Osteocyte (in vitro differentiated cells): ENCODE results near the gene COLEC12. TPM values are rescaled to one million over a fixed set of nuclear protein-coding genes. Genes with fewer than 3 reads are reported as not detected.

Source experiments
- DNase-seq: peaks from one replicate; pipeline ENCODE4 v3.0.0; 2021; ENCODE audit warnings: mixed read lengths; ENCODE audit not compliant: unreplicated experiment; ENCODE audit errors: extremely low spot score
- H3K27ac Mint-ChIP-seq: one replicate; pipeline ENCODE4 v1.8.0; 2021; ENCODE audit warnings: mild to moderate bottlenecking, mixed read lengths; ENCODE audit not compliant: unreplicated experiment
- H3K27me3 Mint-ChIP-seq: one replicate; pipeline ENCODE4 v1.8.0; 2021; ENCODE audit warnings: mixed read lengths; ENCODE audit not compliant: unreplicated experiment
- H3K36me3 Mint-ChIP-seq: one replicate; pipeline ENCODE4 v1.8.0; 2021; ENCODE audit warnings: mixed read lengths; ENCODE audit not compliant: unreplicated experiment
- H3K4me1 Mint-ChIP-seq: one replicate; pipeline ENCODE4 v1.8.0; 2021; ENCODE audit warnings: mixed read lengths; ENCODE audit not compliant: unreplicated experiment
- H3K4me3 Mint-ChIP-seq: one replicate; pipeline ENCODE4 v1.8.0; 2021; ENCODE audit warnings: mild to moderate bottlenecking, moderate library complexity, mixed read lengths; ENCODE audit not compliant: unreplicated experiment
- H3K9me3 Mint-ChIP-seq: one replicate; pipeline ENCODE4 v1.8.0; 2021; ENCODE audit warnings: mixed read lengths; ENCODE audit not compliant: unreplicated experiment
- total RNA-seq: library from RNA; stranded (reverse); gene quantifications from 2 replicates; pipeline ENCODE4 v1.2.1, GENCODE V29; 2021
- TF ChIP-seq, protein P1 (sequence below): fragments of 200-600 bp; sonication (generic); IDR thresholded peaks from 2 replicates; pipeline ENCODE4 v1.5.0; 2021; ENCODE audit warnings: antibody characterized with exemption, mild to moderate bottlenecking, moderate library complexity

Gene COLEC12
- total RNA-seq, 1 donor from 2014 or later = 113 TPM

DNA sequence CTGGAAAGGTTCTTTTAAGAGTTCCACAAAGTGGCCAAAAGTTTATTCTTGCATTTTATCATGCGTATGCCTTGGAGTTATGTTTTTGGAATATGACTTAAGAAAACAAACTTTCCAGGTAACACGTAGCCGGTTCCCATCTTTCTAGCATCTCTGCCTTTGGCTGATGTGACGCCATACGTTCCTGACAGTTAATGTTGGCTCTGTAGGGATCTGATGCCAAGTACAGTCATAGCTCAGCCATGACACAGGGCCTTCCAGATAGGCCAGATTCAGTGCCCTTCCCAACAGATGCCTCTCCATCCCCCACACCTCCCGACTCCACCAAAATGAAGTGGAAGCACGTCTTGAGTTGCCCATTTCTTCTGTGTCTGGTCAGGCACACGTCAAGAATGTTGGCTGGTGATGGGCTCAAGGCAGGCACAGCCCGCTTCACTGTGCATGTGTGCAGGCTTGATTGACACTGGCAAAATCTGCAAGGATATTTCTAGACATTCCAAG lies 181.7 kb downstream of the COLEC12 start:
- Mint-ChIP-seq H3K27ac (peak overlapping the region; percentile 79), H3K9me3 (no peaks in the 10 kb centered on the region), H3K27me3 (no peaks in the 10 kb centered on the region), H3K4me1 (peaks cover 64% of the 10 kb centered on the region), H3K4me3 (peak overlapping the region; percentile 23), H3K36me3 (peaks cover 1% of the 10 kb centered on the region)
- no peak for DNase-seq
- TF ChIP-seq, protein P1, sequence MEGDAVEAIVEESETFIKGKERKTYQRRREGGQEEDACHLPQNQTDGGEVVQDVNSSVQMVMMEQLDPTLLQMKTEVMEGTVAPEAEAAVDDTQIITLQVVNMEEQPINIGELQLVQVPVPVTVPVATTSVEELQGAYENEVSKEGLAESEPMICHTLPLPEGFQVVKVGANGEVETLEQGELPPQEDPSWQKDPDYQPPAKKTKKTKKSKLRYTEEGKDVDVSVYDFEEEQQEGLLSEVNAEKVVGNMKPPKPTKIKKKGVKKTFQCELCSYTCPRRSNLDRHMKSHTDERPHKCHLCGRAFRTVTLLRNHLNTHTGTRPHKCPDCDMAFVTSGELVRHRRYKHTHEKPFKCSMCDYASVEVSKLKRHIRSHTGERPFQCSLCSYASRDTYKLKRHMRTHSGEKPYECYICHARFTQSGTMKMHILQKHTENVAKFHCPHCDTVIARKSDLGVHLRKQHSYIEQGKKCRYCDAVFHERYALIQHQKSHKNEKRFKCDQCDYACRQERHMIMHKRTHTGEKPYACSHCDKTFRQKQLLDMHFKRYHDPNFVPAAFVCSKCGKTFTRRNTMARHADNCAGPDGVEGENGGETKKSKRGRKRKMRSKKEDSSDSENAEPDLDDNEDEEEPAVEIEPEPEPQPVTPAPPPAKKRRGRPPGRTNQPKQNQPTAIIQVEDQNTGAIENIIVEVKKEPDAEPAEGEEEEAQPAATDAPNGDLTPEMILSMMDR = no peak

DNA sequence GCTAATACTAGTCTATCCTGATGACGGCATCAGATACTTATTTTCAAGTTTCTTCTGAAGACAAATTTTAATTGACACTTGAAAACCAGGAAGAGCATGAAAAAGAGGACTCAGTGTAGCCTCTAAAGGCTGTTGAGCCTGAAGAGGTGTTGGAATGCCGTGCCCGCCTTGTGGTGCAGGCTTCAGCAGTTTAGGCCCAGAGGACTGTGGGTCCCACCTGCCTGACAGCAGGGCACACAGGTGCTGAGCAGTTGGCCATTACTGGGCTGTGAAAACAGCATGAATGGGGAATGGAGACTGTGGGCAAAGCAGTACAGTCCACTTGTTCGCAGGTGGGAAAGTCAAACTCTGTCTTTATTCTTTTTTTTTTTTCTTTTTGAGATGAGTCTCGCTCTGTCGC lies 182.9 kb downstream of the COLEC12 start:
- no peak for DNase-seq
- Mint-ChIP-seq H3K27me3 (no peaks in the 10 kb centered on the region), H3K27ac (no peak overlapping the region), H3K4me1 (peaks cover 52% of the 10 kb centered on the region), H3K36me3 (peaks cover 1% of the 10 kb centered on the region), H3K9me3 (no peaks in the 10 kb centered on the region), H3K4me3 (no peak overlapping the region)
- TF ChIP-seq, protein P1 = no peak

DNA sequence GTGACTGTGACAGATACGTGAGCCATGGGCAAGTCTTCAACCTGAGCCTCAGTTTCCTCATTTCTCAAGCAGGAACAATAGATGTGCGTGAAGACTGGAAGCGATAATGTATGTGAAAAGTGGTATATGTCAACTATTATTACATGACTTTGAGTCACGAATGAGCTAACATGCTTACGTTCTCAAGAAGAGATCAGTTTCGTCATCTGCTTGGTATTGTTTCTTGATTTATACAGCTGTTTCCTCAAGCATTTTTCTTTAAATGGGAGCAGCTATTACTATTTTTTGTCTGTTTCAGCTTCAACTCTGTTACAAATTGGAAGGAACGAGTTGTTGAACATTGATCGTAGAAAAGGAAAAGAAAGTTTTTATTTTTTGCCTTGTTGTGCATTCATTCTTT lies 184.1 kb downstream of the COLEC12 start:
- H3K36me3 Mint-ChIP-seq = peaks cover 1% of the 10 kb centered on the region
- no peaks in the 10 kb centered on the region for H3K9me3 Mint-ChIP-seq
- no peak overlapping the region for H3K27ac Mint-ChIP-seq
- TF ChIP-seq, protein P1 = no peak
- peaks cover 40% of the 10 kb centered on the region for H3K4me1 Mint-ChIP-seq
- DNase-seq = no peak
- H3K4me3 Mint-ChIP-seq = no peak overlapping the region
- H3K27me3 Mint-ChIP-seq = no peaks in the 10 kb centered on the region

DNA sequence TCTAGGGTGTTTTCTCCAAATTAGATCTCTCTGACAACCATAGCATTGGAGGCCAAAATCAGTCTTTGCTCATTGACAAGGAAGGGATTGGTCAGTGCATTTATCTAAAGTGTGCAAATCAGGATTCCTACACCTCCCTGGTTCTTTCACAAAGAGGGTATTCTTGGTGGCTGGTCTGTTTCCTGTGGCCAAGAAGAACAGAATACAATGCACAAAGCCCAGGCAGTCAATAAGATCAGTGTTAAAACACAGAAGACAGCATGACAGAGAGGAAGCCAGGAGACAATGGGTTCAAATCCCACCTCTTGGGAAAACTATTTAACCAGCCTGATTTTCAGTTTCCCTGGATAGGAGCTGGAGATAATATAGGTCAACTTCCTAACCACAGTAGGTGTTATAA lies 186.6 kb downstream of the COLEC12 start:
- TF ChIP-seq, protein P1 = no peak
- DNase-seq = no peak
- H3K27ac Mint-ChIP-seq = no peak overlapping the region
- H3K4me3 Mint-ChIP-seq = no peak overlapping the region
- no peaks in the 10 kb centered on the region for H3K9me3 Mint-ChIP-seq
- H3K4me1 Mint-ChIP-seq = peaks cover 21% of the 10 kb centered on the region
- H3K27me3 Mint-ChIP-seq = peaks cover 2% of the 10 kb centered on the region
- peaks cover 1% of the 10 kb centered on the region for H3K36me3 Mint-ChIP-seq

DNA sequence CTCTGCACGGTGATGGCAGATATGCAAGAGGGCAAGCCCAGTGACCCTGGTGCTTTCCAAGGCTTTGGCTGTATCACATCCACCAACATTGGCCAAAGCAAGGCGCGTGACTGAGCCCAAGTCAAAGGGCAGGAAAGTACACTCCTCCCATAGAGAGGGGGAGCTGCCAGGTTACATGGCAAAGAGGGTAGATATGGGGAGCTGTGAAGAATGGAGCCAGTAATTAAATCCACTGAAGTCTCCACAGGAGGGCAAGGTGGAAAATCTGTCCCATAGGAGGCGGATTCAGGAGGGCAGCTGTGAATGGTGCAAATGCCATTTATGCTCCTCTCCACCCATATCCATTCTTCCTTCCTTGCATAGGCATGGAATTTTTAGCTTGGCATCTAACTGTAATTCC lies 188.1 kb downstream of the COLEC12 start:
- no peaks in the 10 kb centered on the region for H3K9me3 Mint-ChIP-seq
- peaks cover 1% of the 10 kb centered on the region for H3K36me3 Mint-ChIP-seq
- DNase-seq = no peak
- no peak overlapping the region for H3K27ac Mint-ChIP-seq
- TF ChIP-seq, protein P1 = no peak
- H3K4me1 Mint-ChIP-seq = peaks cover 12% of the 10 kb centered on the region
- no peak overlapping the region for H3K4me3 Mint-ChIP-seq
- H3K27me3 Mint-ChIP-seq = peaks cover 16% of the 10 kb centered on the region
